ENCODE measurements around the gene RHBDF1. TPM values are rescaled to one million over a fixed set of nuclear protein-coding genes. Genes with fewer than 3 reads are reported as not detected.
A peak's percentile ranks its signal among the peaks of the same experiment; 100 is the strongest.

RHBDF1 gene, protein sequence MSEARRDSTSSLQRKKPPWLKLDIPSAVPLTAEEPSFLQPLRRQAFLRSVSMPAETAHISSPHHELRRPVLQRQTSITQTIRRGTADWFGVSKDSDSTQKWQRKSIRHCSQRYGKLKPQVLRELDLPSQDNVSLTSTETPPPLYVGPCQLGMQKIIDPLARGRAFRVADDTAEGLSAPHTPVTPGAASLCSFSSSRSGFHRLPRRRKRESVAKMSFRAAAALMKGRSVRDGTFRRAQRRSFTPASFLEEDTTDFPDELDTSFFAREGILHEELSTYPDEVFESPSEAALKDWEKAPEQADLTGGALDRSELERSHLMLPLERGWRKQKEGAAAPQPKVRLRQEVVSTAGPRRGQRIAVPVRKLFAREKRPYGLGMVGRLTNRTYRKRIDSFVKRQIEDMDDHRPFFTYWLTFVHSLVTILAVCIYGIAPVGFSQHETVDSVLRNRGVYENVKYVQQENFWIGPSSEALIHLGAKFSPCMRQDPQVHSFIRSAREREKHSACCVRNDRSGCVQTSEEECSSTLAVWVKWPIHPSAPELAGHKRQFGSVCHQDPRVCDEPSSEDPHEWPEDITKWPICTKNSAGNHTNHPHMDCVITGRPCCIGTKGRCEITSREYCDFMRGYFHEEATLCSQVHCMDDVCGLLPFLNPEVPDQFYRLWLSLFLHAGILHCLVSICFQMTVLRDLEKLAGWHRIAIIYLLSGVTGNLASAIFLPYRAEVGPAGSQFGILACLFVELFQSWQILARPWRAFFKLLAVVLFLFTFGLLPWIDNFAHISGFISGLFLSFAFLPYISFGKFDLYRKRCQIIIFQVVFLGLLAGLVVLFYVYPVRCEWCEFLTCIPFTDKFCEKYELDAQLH
- 0.52 and 0.96 TPM in 2 replicates for total RNA-seq

GRCh38 chr16:72561-73548 is at the start of gene RHBDF1:
Gene RHBDF1, minus strand, starts transcription at chr16:72631. Its CDS starts 7,616 bp downstream, at chr16:65015.
- peaks cover 17% of the 10 kb centered on the region for H3K4me1 Mint-ChIP-seq (ENCODE audit: low read depth)
- H3K4me3 Mint-ChIP-seq, result peak within 1 kb of the TSS; percentile 74
- peaks cover 2% of the 10 kb centered on the region for H3K36me3 Mint-ChIP-seq (ENCODE audit: low read depth)
- intact Hi-C loops (cut with micrococcal nuclease), result no loop called here
- H3K27me3 Mint-ChIP-seq (ENCODE audit: insufficient read depth), result peaks cover 44% of the 10 kb centered on the region
- no peaks in the 10 kb centered on the region for H3K9me3 Mint-ChIP-seq
- no peak within 1 kb of the TSS for H3K27ac Mint-ChIP-seq
- no peak for DNase-seq (ENCODE audit: low spot score)

GRCh38 chr16:120756-121155 is 48.3 kb upstream of the RHBDF1 start:
- no peaks in the 10 kb centered on the region for H3K4me1 Mint-ChIP-seq (ENCODE audit: low read depth)

GRCh38 chr16:119835-120491 is 47.5 kb upstream of the RHBDF1 start:
- no peaks in the 10 kb centered on the region for H3K27me3 Mint-ChIP-seq (ENCODE audit: insufficient read depth)
- intact Hi-C loops (cut with micrococcal nuclease), result no loop called here
- peaks cover 5% of the 10 kb centered on the region for H3K36me3 Mint-ChIP-seq (ENCODE audit: low read depth)
- H3K27ac Mint-ChIP-seq, result no peak overlapping the region
- H3K9me3 Mint-ChIP-seq, result no peaks in the 10 kb centered on the region
- no peak for DNase-seq (ENCODE audit: low spot score)
- H3K4me1 Mint-ChIP-seq (ENCODE audit: low read depth), result no peaks in the 10 kb centered on the region
- no peak overlapping the region for H3K4me3 Mint-ChIP-seq

More at GRCh38 chr16:120756-121155, 48.3 kb upstream of the RHBDF1 start:
- no peak overlapping the region for H3K4me3 Mint-ChIP-seq
- DNase-seq (ENCODE audit: low spot score), result no peak
- no peak overlapping the region for H3K27ac Mint-ChIP-seq
- H3K27me3 Mint-ChIP-seq (ENCODE audit: insufficient read depth), result no peaks in the 10 kb centered on the region
- H3K36me3 Mint-ChIP-seq (ENCODE audit: low read depth), result peaks cover 5% of the 10 kb centered on the region
- H3K9me3 Mint-ChIP-seq, result no peaks in the 10 kb centered on the region
- intact Hi-C loops (cut with micrococcal nuclease), result no loop called here

GRCh38 chr16:119295-119694 is 46.9 kb upstream of the RHBDF1 start:
- Mint-ChIP-seq H3K4me1 (ENCODE audit: low read depth) (no peaks in the 10 kb centered on the region), H3K36me3 (ENCODE audit: low read depth) (peaks cover 5% of the 10 kb centered on the region), H3K9me3 (no peaks in the 10 kb centered on the region), H3K27me3 (ENCODE audit: insufficient read depth) (no peaks in the 10 kb centered on the region), H3K4me3 (no peak overlapping the region), H3K27ac (no peak overlapping the region)
- DNase-seq (ENCODE audit: low spot score), result no peak
- intact Hi-C loops (cut with micrococcal nuclease), result no loop called here

DNA sequence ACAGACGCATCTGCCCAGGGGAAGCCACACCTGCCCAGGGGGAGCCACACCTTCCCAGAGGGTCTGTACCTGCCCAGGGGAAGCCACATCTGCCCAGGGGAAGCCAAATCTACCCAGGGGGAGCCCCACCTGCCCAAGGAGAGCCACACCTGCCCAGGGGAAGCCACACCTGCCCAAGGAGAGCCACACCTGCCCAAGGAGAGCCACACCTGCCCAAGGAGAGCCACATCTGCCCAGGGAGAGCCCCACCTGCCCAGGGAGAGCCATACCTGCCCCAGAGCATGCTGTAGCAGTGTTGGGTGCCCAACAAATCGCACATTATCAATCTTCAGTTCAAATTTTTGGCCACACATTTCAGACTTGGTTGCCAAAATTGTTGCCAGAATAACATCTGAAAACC is 46.4 kb upstream of the RHBDF1 start:
- H3K4me3 Mint-ChIP-seq, result no peak overlapping the region
- peaks cover 1% of the 10 kb centered on the region for H3K4me1 Mint-ChIP-seq (ENCODE audit: low read depth)
- DNase-seq (ENCODE audit: low spot score), result no peak
- no peak overlapping the region for H3K27ac Mint-ChIP-seq
- H3K9me3 Mint-ChIP-seq, result no peaks in the 10 kb centered on the region
- intact Hi-C loops (cut with micrococcal nuclease), result loop anchor here (1.0 kb wide), 1 partner anchor 62 kb away; no protein-coding TSS in a partner anchor
- peaks cover 5% of the 10 kb centered on the region for H3K36me3 Mint-ChIP-seq (ENCODE audit: low read depth)
- H3K27me3 Mint-ChIP-seq (ENCODE audit: insufficient read depth), result no peaks in the 10 kb centered on the region

DNA sequence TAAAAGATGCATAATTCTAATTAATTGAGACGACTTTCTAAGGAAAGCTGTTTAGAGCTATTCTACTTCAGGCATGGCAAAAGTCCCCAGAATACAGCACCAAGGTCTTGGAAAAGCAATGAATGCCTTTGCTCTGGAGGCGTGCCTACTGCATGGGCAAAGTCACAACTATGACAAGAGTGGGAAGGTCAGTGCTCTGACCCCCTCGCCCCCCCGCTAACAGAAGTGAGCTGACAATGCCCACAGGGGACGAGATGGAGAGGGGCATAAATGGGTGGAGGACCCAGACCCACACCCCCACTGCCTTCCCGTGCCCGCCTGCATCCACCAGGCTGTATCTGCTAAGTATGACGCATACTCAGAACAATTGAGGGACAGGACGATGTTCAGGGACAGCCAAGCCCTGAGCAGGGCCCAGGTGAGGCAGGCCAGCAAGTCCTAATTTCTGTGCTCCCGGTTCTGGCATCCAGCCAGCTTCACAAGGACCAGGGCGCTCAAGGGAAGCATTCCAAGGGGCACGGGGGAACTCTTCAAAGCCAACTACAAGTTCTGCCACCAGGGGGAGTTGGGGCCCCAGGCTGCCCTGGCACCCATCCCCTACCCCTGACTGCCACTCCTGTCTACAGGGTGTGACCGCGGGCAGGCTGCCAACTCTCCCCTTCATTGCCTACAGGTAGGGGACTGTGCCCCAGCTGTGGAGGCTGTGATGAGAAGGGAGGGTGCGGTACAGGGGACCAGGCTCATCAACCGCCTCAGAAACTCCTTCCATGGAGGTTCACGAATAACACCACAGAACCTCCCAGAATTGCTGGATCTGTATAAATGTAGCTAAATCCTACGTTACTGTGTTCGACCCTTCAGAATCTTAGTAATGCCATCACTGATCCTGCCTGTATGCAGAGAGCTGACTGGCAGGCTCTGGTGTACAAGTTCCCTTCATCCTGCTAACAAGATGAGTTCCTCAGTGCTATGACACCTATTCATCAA is 45.2 kb upstream of the RHBDF1 start:
- intact Hi-C loops (cut with micrococcal nuclease), result loop anchor here (1.0 kb wide), 2 partner anchors 64 to 245 kb away; no protein-coding TSS in a partner anchor
- peaks cover 5% of the 10 kb centered on the region for H3K36me3 Mint-ChIP-seq (ENCODE audit: low read depth)
- H3K27ac Mint-ChIP-seq, result no peak overlapping the region
- no peaks in the 10 kb centered on the region for H3K27me3 Mint-ChIP-seq (ENCODE audit: insufficient read depth)
- no peak overlapping the region for H3K4me3 Mint-ChIP-seq
- peaks cover 12% of the 10 kb centered on the region for H3K4me1 Mint-ChIP-seq (ENCODE audit: low read depth)
- no peaks in the 10 kb centered on the region for H3K9me3 Mint-ChIP-seq
- peak; percentile 42 for DNase-seq (ENCODE audit: low spot score)

DNA sequence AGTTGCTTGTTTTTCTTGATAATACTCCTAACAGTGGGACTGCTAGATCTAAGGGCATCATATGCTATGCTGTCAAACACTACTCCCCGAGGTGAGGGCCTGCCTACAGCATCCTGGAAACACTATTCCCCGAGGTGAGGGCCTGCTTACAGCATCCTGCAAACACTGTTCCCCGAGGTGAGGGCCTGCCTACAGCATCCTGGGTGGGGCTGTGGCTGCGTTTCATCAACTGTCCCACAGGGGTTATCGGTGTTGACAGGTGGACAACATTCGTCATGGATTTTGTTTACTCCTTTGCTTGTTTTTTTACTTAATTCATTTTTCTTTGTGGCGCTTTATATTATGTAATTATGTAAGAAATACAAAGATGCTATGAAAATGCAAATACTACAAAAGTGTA is 43.6 kb upstream of the RHBDF1 start:
- no peak for DNase-seq (ENCODE audit: low spot score)
- no peak overlapping the region for H3K27ac Mint-ChIP-seq
- intact Hi-C loops (cut with micrococcal nuclease), result no loop called here
- H3K9me3 Mint-ChIP-seq, result no peaks in the 10 kb centered on the region
- H3K4me3 Mint-ChIP-seq, result no peak overlapping the region
- peaks cover 9% of the 10 kb centered on the region for H3K36me3 Mint-ChIP-seq (ENCODE audit: low read depth)
- H3K4me1 Mint-ChIP-seq (ENCODE audit: low read depth), result peaks cover 12% of the 10 kb centered on the region
- H3K27me3 Mint-ChIP-seq (ENCODE audit: insufficient read depth), result no peaks in the 10 kb centered on the region

GRCh38 chr16:114327-114726 is 41.9 kb upstream of the RHBDF1 start:
- H3K9me3 Mint-ChIP-seq, result no peaks in the 10 kb centered on the region
- DNase-seq (ENCODE audit: low spot score), result no peak
- H3K27ac Mint-ChIP-seq, result no peak overlapping the region
- intact Hi-C loops (cut with micrococcal nuclease), result no loop called here
- H3K4me1 Mint-ChIP-seq (ENCODE audit: low read depth), result peaks cover 12% of the 10 kb centered on the region
- H3K4me3 Mint-ChIP-seq, result no peak overlapping the region
- H3K27me3 Mint-ChIP-seq (ENCODE audit: insufficient read depth), result no peaks in the 10 kb centered on the region
- peaks cover 11% of the 10 kb centered on the region for H3K36me3 Mint-ChIP-seq (ENCODE audit: low read depth)

- no peak for DNase-seq (ENCODE audit: low spot score)
- Mint-ChIP-seq H3K4me3 (no peak overlapping the region), H3K4me1 (ENCODE audit: low read depth) (peaks cover 12% of the 10 kb centered on the region), H3K27me3 (ENCODE audit: insufficient read depth) (no peaks in the 10 kb centered on the region), H3K9me3 (no peaks in the 10 kb centered on the region), H3K36me3 (ENCODE audit: low read depth) (peaks cover 14% of the 10 kb centered on the region), H3K27ac (no peak overlapping the region)
- intact Hi-C loops (cut with micrococcal nuclease), result no loop called here
Measured at GRCh38 chr16:112153-112840, 39.9 kb upstream of the RHBDF1 start.

DNA sequence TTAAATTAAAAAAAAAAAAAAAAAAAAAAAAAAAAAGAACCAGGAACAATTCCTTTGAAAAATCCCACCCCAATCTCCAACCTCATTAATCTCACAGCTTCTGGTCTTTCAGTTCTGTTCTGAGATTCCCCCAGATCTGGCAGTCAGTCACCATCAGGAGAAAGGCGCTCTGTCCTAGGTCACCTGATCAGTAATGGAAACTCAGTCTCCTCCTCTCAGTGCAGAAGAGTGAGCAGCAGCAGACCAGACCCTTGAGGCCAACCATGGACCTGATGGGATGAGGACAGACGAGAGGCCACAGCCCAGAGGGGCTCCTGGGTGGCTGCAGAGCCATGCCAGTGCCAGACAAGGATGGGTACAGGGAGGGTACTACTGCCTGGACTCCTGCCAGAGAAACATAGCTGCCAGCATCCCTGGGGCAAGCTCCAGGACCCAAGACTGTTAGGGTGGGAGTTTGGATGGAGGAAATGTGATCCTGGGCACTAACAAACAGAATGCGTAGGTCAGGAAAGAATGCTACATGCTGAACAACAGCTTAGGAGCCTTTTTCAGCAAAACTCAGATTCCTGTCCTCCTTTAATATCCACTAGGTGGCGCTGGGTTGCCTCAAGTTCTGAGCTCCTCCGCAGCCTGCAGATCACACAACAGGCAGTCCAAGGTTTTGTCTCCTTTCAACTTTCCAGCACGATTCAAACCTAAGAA is 34.3 kb upstream of the RHBDF1 start:
- intact Hi-C loops (cut with micrococcal nuclease), result loop anchor here (1.0 kb wide), 2 partner anchors 75 to 256 kb away; no protein-coding TSS in a partner anchor
- Mint-ChIP-seq H3K9me3 (no peaks in the 10 kb centered on the region), H3K27ac (no peak overlapping the region), H3K36me3 (ENCODE audit: low read depth) (peaks cover 15% of the 10 kb centered on the region), H3K4me3 (no peak overlapping the region), H3K4me1 (ENCODE audit: low read depth) (peaks cover 5% of the 10 kb centered on the region), H3K27me3 (ENCODE audit: insufficient read depth) (no peaks in the 10 kb centered on the region)
- DNase-seq (ENCODE audit: low spot score), result peak; percentile 34
